H1 (cell line): ENCODE measurements around the gene PPP1R14C. TPM values are rescaled to one million over a fixed set of nuclear protein-coding genes. Genes with fewer than 3 reads are reported as not detected.

ENCODE experiments used
- CTCF ChIA-PET: fragments of 300-600 bp; sonication (Branson Sonifier 250); formaldehyde crosslinking; loops from one replicate; lab custom pipeline; 2021; ENCODE audit not compliant: partially characterized antibody; lab: Charles Lee
- POLR2A ChIA-PET: fragments of 300-600 bp; sonication (Branson Sonifier 250); formaldehyde crosslinking; loops from one replicate; lab custom pipeline; 2021; ENCODE audit warnings: inconsistent platforms; ENCODE audit not compliant: partially characterized antibody; lab: Charles Lee
- DNase-seq, 2 experiments: peaks; one replicate each; pipeline versions ENCODE4 v3.0.0 to v3.0.0-alpha.2; 2010 to 2022; ENCODE audit warnings: low spot score in 2 of 2, low read depth in 1 of 2, mixed read lengths in 1 of 2
- FAIRE-seq: peaks from 2 replicates; lab custom pipeline; 2011; peaks lifted over from hg19 to GRCh38; lab: Jason Lieb, UNC
- H2AFZ ChIP-seq: 2 replicates; pipeline ENCODE4 v1.8.1; 2012; ENCODE audit warnings: low read length, inconsistent platforms
- H2AK5ac ChIP-seq: 2 replicates; pipeline ENCODE4 v1.6.1; 2013; ENCODE audit warnings: low read depth, low read length
- H2BK120ac ChIP-seq: replicated peaks from 2 replicates; pipeline ENCODE3; 2013; ENCODE audit warnings: low read depth, low read length, inconsistent platforms
- H2BK12ac ChIP-seq: 2 replicates; pipeline ENCODE4 v1.6.1; 2013; ENCODE audit warnings: low read depth, low read length
- H2BK15ac ChIP-seq: 2 replicates; pipeline ENCODE4 v1.6.1; 2013; ENCODE audit warnings: low read length
- H2BK20ac ChIP-seq: 2 replicates; pipeline ENCODE4 v1.6.1; 2013; ENCODE audit warnings: low read length
- H2BK5ac ChIP-seq: 2 replicates; pipeline ENCODE4 v1.6.1; 2013; ENCODE audit warnings: low read depth, low read length
- H3K14ac ChIP-seq: 2 replicates; pipeline ENCODE4 v1.6.1; 2013; ENCODE audit warnings: inconsistent platforms; ENCODE audit not compliant: insufficient read length
- H3K18ac ChIP-seq: 2 replicates; pipeline ENCODE4 v1.6.1; 2013; ENCODE audit warnings: low read length; ENCODE audit errors: extremely low read depth
- H3K23ac ChIP-seq: 2 replicates; pipeline ENCODE4 v1.6.1; 2013; ENCODE audit warnings: inconsistent platforms; ENCODE audit not compliant: insufficient read length
- H3K23me2 ChIP-seq: 2 replicates; pipeline ENCODE4 v1.6.1; 2013; ENCODE audit warnings: low read depth, low read length
- H3K27ac ChIP-seq: 2 replicates; pipeline ENCODE4 v1.6.1; 2011; ENCODE audit warnings: low read depth, low read length, inconsistent platforms
- H3K27me3 ChIP-seq, 4 experiments: replicated peaks in 1 of 4; 1 replicate in 1 of 4; 2 replicates in 3 of 4; pipeline versions ENCODE4 v1.6.1 to v1.8.1; 2011 to 2013; ENCODE audit warnings: low read length in 3 of 4, mild to moderate bottlenecking in 3 of 4, inconsistent platforms in 2 of 4, mixed read lengths in 2 of 4, moderate library complexity in 1 of 4; ENCODE audit not compliant: control insufficient read depth in 3 of 4, insufficient read depth in 3 of 4; ENCODE audit errors: extremely low read depth in 1 of 4
- H3K36me3 ChIP-seq, 4 experiments: 2 replicates each; pipeline versions ENCODE4 v1.6.1 to v1.8.1; 2011 to 2013; ENCODE audit warnings: mild to moderate bottlenecking in 4 of 4, low read length in 3 of 4, moderate library complexity in 2 of 4, control low read depth in 1 of 4, inconsistent platforms in 1 of 4; ENCODE audit not compliant: insufficient read depth in 4 of 4, control insufficient read depth in 2 of 4
- H3K4ac ChIP-seq: replicated peaks from 2 replicates; pipeline ENCODE3; 2013; ENCODE audit warnings: low read length, low read depth, mixed read lengths, inconsistent platforms; ENCODE audit not compliant: insufficient read length
- H3K4me1 ChIP-seq, 4 experiments: replicated peaks in 1 of 4; 1 replicate in 1 of 4; 2 replicates in 3 of 4; pipeline versions ENCODE4 v1.6.1 to v1.8.1; 2011 to 2013; ENCODE audit warnings: low read length in 3 of 4, inconsistent platforms in 2 of 4, mixed read lengths in 1 of 4; ENCODE audit not compliant: insufficient read depth in 4 of 4, control insufficient read depth in 3 of 4
- H3K4me2 ChIP-seq, 2 experiments: 2 replicates each; pipeline versions ENCODE4 v1.6.1 to v1.8.1; 2011 to 2013; ENCODE audit warnings: low read depth in 2 of 2, low read length in 2 of 2, control low read depth in 1 of 2, inconsistent platforms in 1 of 2, mild to moderate bottlenecking in 1 of 2; ENCODE audit not compliant: insufficient read depth in 1 of 2
- H3K4me3 ChIP-seq, 4 experiments: fragments of 200-600, 300-600 bp in 1 of 4; sonication (generic), shearing (Covaris generic), sonication (Bioruptor Twin) in 1 of 4; 2 replicates each; pipeline versions ENCODE4 v1.5.1 to v1.8.1; 2011 to 2016; ENCODE audit warnings: low read length in 4 of 4, low read depth in 3 of 4, control low read depth in 2 of 4, inconsistent platforms in 2 of 4, mild to moderate bottlenecking in 2 of 4, mixed read lengths in 1 of 4, moderate library complexity in 1 of 4; ENCODE audit not compliant: insufficient read depth in 2 of 4; ENCODE audit errors: extremely low read depth in 1 of 4
- H3K56ac ChIP-seq: replicated peaks from 2 replicates; pipeline ENCODE3; 2013; ENCODE audit warnings: low read depth, mild to moderate bottlenecking, mixed read lengths, low read length, inconsistent platforms; ENCODE audit not compliant: insufficient read length
- H3K79me1 ChIP-seq: 2 replicates; pipeline ENCODE4 v1.6.1; 2013; ENCODE audit warnings: low read depth, low read length, control low read depth
- H3K79me2 ChIP-seq, 2 experiments: 2 replicates each; pipeline versions ENCODE4 v1.6.1 to v1.8.1; 2012 to 2013; ENCODE audit warnings: low read length in 2 of 2, mild to moderate bottlenecking in 2 of 2, inconsistent platforms in 1 of 2; ENCODE audit not compliant: insufficient read depth in 2 of 2, control insufficient read depth in 1 of 2
- H3K9ac ChIP-seq, 4 experiments: replicated peaks in 1 of 4; 1 replicate in 1 of 4; 2 replicates in 3 of 4; pipeline versions ENCODE4 v1.6.1 to v1.8.1; 2011 to 2013; ENCODE audit warnings: low read depth in 3 of 4, low read length in 3 of 4, control low read depth in 2 of 4, mild to moderate bottlenecking in 2 of 4, moderate library complexity in 2 of 4, inconsistent platforms in 1 of 4; ENCODE audit errors: extremely low read depth in 1 of 4
- H3K9me3 ChIP-seq, 2 experiments: 2 replicates each; pipeline versions ENCODE4 v1.6.1 to v1.8.1; 2012 to 2013; ENCODE audit warnings: mild to moderate bottlenecking in 2 of 2, moderate library complexity in 2 of 2, control low read depth in 1 of 2, inconsistent platforms in 1 of 2, low read depth in 1 of 2, low read length in 1 of 2, mixed read lengths in 1 of 2; ENCODE audit not compliant: insufficient read depth in 2 of 2
- H4K20me1 ChIP-seq, 2 experiments: replicated peaks in 1 of 2; 2 replicates each; pipeline versions ENCODE3 to v1.8.1; 2011 to 2013; ENCODE audit warnings: inconsistent platforms in 2 of 2, low read length in 2 of 2, mild to moderate bottlenecking in 1 of 2; ENCODE audit not compliant: insufficient read depth in 2 of 2, control insufficient read depth in 1 of 2
- H4K5ac ChIP-seq: 2 replicates; pipeline ENCODE4 v1.6.1; 2013; ENCODE audit warnings: low read length, low read depth, mixed read lengths, inconsistent platforms; ENCODE audit not compliant: insufficient read length
- H4K8ac ChIP-seq: 2 replicates; pipeline ENCODE4 v1.8.0; 2013; ENCODE audit warnings: mild to moderate bottlenecking, moderate library complexity, low read length, inconsistent platforms; ENCODE audit not compliant: insufficient read depth; ENCODE audit errors: extremely low read depth
- H4K91ac ChIP-seq: replicated peaks from 2 replicates; pipeline ENCODE3; 2013; ENCODE audit warnings: low read length, mixed read lengths, inconsistent platforms; ENCODE audit not compliant: insufficient read length
- WGBS, 2 experiments: shearing (Covaris generic) in 1 of 2; methylation state at CpG; one replicate each; pipeline versions ENCODE4 v1.1.6 to v1.1.7; 2013 to 2015; ENCODE audit warnings: low lambda C conversion rate in 2 of 2, mixed read lengths in 2 of 2, inconsistent platforms in 1 of 2, low coverage in 1 of 2, missing lambda C conversion rate in 1 of 2; ENCODE audit not compliant: insufficient replicate concordance in 2 of 2, insufficient coverage in 1 of 2, insufficient read length in 1 of 2; ENCODE audit errors: extremely low coverage in 1 of 2, missing lambda C conversion rate in 1 of 2; 5-methylcytosine and 5-hydroxymethylcytosine counted together
- polyA plus RNA-seq, 7 experiments: library from polyadenylated mRNA; depleted of rRNA in 3 of 7; stranded (reverse) in 5 of 7; unstranded in 2 of 7; fragments of >200 nt in 5 of 7; fragments of 200-250 nt in 2 of 7; gene quantifications; 1 replicate in 5 of 7; 2 replicates in 1 of 7; 4 replicates in 1 of 7; pipeline versions ENCODE4 v1.2.1 to v1.2.3, GENCODE V29; 2011 to 2013; ENCODE audit warnings: missing spikeins in 2 of 7, mixed read lengths in 2 of 7
- total RNA-seq: library from RNA; stranded (reverse); fragmentation: NEBNext Ultra II Directional; extraction: Animal tissue kit (Norgen Biotek cat#: 25700); gene quantifications from 2 replicates; pipeline ENCODE4 v1.2.1, GENCODE V29; 2021

PPP1R14C gene
- total and polyA plus RNA-seq, 2 of the 8 experiments (the other 6 are each of a cell fraction or from before 2014, with no cell fraction given): 0.30 to 0.61 TPM

DNA sequence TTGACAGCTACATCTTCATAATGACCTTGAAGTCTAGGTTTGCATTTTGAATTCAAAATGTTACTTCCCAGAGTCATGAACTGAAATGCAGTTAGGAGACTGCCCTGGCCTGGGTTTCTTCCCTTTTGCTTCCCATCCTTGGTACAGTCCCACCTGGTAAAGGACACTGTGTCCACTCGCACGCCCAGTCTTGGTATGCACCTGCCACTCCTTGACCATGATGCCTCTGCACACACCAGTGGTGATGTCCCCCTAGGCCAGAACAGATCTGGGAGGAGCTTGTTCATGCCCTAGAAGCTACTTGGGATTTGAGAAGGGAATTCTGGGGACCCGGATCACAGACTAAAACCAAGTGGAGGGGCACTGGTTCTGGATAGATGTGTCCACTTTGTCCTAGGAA is 3.6 kb downstream of the PPP1R14C start:
- Histone ChIP-seq H3K4ac (no peak overlapping the region), H2BK15ac (no peak overlapping the region), H3K36me3 (peaks cover 0 to 4% (median 0%) of the 10 kb centered on the region in 4 experiments; a peak in 1 of 8 replicates), H3K79me1 (no peaks in the 10 kb centered on the region), H3K9me3 (no peaks in the 10 kb centered on the region), H4K8ac (no peak overlapping the region), H3K4me2 (no peak overlapping the region), H2AFZ (no peak overlapping the region), H4K20me1 (peaks cover 0 to 4% of the 10 kb centered on the region in 2 experiments), H3K18ac (no peak overlapping the region), H3K9ac (no peak overlapping the region), H2BK12ac (no peak overlapping the region), H3K79me2 (no peaks in the 10 kb centered on the region), H2BK5ac (no peak overlapping the region), H3K4me3 (no peak overlapping the region), H2BK120ac (no peak overlapping the region), H3K4me1 (peaks cover 3 to 7% (median 6%) of the 10 kb centered on the region in 4 experiments; a peak in 6 of 7 replicates), H3K14ac (no peak overlapping the region), H4K91ac (no peak overlapping the region), H3K23me2 (peaks cover 9% of the 10 kb centered on the region; the same call in 1 of the 2 replicates), H3K27me3 (peaks cover 26 to 56% (median 38%) of the 10 kb centered on the region in 4 experiments), H2AK5ac (no peak overlapping the region), H3K56ac (no peak overlapping the region), H4K5ac (no peak overlapping the region), H3K23ac (no peak overlapping the region), H2BK20ac (no peak overlapping the region), H3K27ac (no peak overlapping the region)
- DNase-seq: no peak
- ChIA-PET POLR2A (interaction anchor here (1.0 kb wide), 1 partner anchor 155 kb away, joined by 3 read pairs; no protein-coding TSS in a partner anchor), CTCF (interaction anchor here (0.6 to 1.0 kb wide), 3 partner anchors 40 to 110 kb away, joined by 3 to 4 read pairs (median 3); no protein-coding TSS in a partner anchor)
- WGBS, 2 experiments: 74% methylated on average over 3 of the region's 3 CpGs; no CpG with 5 or more reads in 1 of the 2 experiments
- no peak for FAIRE-seq
